SK-N-SH treated with all-trans-retinoic acid at 6 μM for 48 hours (cell line): ENCODE results near the gene AKAP9.

ENCODE experiments used
- ISL1 ChIP-seq: fragments of 250-450 bp; sonication (Bioruptor Pico); IDR thresholded peaks from 2 replicates; pipeline ENCODE4 v2.1.2; 2022; ENCODE audit warnings: mild to moderate bottlenecking, moderate library complexity
- POU6F1 ChIP-seq: fragments of 250-450 bp; sonication (Bioruptor Pico); IDR thresholded peaks from 2 replicates; pipeline ENCODE4 v1.8.0; 2021; ENCODE audit warnings: low read depth, mild to moderate bottlenecking, moderate library complexity, borderline replicate concordance
- ZFP3 ChIP-seq: fragments of 250-450 bp; sonication (Bioruptor Pico); IDR thresholded peaks from 2 replicates; pipeline ENCODE4 v1.5.0; 2020; ENCODE audit warnings: mild to moderate bottlenecking, moderate library complexity
- ZNF565 ChIP-seq: fragments of 450-650 bp; formaldehyde crosslinking; conservative IDR thresholded peaks from 2 replicates; pipeline ENCODE4 v1.5.0; 2020; ENCODE audit warnings: low read depth, mild to moderate bottlenecking, moderate library complexity

GRCh38 chr7:92052159-92052558, 111.5 kb downstream of the AKAP9 start:
- TF ChIP-seq ZFP3 (CRISPR knock-in tag) (no peak), POU6F1 (CRISPR knock-in tag) (no peak), ZNF565 (no peak), ISL1 (no peak)
